HUES64 (cell line): Measurements from ENCODE around the gene SPDYE1.
A peak's percentile ranks its signal among the peaks of the same experiment; 100 is the strongest.
"Not testable (repeated sequence)": the region's sequence is repeated elsewhere in the genome, so short reads cannot be mapped to it uniquely, and the experiment has no call there.

Source experiments
- H3K27ac ChIP-seq: 2 replicates; pipeline ENCODE4 v1.7.0; 2013; ENCODE audit warnings: low read depth, low read length, inconsistent platforms
- H3K27me3 ChIP-seq: 2 replicates; pipeline ENCODE4 v1.6.1; 2013; ENCODE audit warnings: mild to moderate bottlenecking, low read length; ENCODE audit not compliant: insufficient read depth
- H3K36me3 ChIP-seq: 2 replicates; pipeline ENCODE4 v1.6.1; 2013; ENCODE audit warnings: mild to moderate bottlenecking, low read length; ENCODE audit not compliant: insufficient read depth
- H3K4me1 ChIP-seq: 2 replicates; pipeline ENCODE4 v1.6.1; 2013; ENCODE audit warnings: mild to moderate bottlenecking, low read length, moderate library complexity; ENCODE audit not compliant: insufficient read depth
- H3K4me3 ChIP-seq: 2 replicates; pipeline ENCODE4 v1.5.1; 2013; ENCODE audit warnings: mild to moderate bottlenecking, low read length, moderate library complexity
- H3K9ac ChIP-seq: 2 replicates; pipeline ENCODE4 v1.6.1; 2013; ENCODE audit warnings: mild to moderate bottlenecking, low read depth, low read length
- H3K9me3 ChIP-seq: 2 replicates; pipeline ENCODE4 v1.6.1; 2013; ENCODE audit warnings: low read depth, low read length; ENCODE audit not compliant: insufficient read depth
- WGBS: fragments of 150-250, 120-280 bp; methylation state at CpG from one replicate; pipeline ENCODE4 v1.1.7; 2013; ENCODE audit warnings: missing lambda C conversion rate; 5-methylcytosine and 5-hydroxymethylcytosine counted together

SPDYE1 gene

DNA sequence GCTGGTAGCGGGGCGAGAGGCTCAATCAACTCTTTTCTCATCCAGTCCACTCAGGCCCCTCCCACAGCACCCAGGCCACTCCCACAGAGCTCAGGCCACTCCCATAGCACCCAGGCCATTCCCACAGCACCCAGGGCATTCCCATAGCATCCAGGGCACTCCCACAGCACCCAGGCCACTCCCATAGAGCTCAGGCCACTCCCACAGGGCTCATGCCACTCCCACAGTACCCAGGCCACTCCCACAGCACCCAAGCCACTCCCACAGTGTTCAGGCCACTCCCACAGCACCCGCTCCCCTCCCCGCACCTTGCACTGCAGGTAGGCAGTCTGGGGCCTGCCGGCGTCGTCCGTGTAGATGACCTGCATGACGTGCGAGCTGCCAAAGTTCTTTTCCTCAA lies 38.7 kb downstream of the SPDYE1 start:
- H3K9ac ChIP-seq, H3K9me3 ChIP-seq, H3K4me1 ChIP-seq, H3K4me3 ChIP-seq, H3K36me3 ChIP-seq, H3K27ac ChIP-seq: not testable (repeated sequence)
- peaks cover 12% of the 10 kb centered on the region for H3K27me3 ChIP-seq
- WGBS, result 53% methylated on average over 8 of the region's 10 CpGs

DNA sequence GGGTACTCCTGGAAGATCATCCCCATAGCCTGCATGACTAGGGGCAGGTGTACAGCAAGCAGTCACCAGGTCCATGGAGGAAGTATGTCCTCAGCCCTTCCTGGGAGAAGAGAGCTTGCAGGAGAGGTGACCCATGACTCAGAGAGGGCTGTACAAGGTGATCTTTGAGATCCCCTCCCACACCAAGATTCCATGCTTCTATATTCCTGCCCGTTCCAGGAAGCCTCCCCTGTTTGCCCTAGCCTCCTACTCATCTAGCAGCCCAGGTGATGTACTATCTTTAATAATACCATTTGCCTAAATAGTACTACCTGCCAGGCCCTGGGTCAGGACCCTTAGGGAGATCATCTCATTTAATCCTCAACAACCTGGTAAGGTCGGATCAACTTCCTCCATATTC lies 40.3 kb downstream of the SPDYE1 start:
- H3K27ac ChIP-seq, H3K4me3 ChIP-seq, H3K9me3 ChIP-seq, H3K4me1 ChIP-seq, H3K9ac ChIP-seq, H3K36me3 ChIP-seq: not testable (repeated sequence)
- 65% methylated on average over 1 of the region's 2 CpGs for WGBS
- peaks cover 24% of the 10 kb centered on the region for H3K27me3 ChIP-seq

DNA sequence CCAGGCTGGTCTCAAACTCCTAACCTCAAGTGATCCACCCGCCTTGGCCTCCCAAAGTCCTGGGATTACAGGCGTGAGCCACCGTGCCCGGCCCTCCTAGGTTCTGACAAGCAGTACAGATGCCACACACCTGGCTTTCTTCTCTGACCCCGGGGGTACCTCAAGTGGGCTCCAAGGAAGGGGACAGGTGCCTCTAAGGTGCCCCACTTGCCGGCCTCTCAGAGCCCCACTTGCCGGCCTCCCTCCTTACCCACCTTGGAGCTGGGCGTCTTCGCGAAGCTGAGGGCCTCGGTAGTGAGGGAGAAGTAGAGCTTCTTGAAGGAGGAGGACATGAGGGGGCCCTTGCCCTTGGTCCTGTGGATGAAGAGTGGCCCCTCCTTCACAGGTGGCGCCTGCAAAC lies 40.9 kb downstream of the SPDYE1 start:
- H3K9ac ChIP-seq, H3K4me3 ChIP-seq, H3K4me1 ChIP-seq, H3K27ac ChIP-seq, H3K9me3 ChIP-seq, H3K36me3 ChIP-seq: not testable (repeated sequence)
- H3K27me3 ChIP-seq, result peaks cover 24% of the 10 kb centered on the region
- WGBS, result 50% methylated on average over 1 of the region's 12 CpGs

DNA sequence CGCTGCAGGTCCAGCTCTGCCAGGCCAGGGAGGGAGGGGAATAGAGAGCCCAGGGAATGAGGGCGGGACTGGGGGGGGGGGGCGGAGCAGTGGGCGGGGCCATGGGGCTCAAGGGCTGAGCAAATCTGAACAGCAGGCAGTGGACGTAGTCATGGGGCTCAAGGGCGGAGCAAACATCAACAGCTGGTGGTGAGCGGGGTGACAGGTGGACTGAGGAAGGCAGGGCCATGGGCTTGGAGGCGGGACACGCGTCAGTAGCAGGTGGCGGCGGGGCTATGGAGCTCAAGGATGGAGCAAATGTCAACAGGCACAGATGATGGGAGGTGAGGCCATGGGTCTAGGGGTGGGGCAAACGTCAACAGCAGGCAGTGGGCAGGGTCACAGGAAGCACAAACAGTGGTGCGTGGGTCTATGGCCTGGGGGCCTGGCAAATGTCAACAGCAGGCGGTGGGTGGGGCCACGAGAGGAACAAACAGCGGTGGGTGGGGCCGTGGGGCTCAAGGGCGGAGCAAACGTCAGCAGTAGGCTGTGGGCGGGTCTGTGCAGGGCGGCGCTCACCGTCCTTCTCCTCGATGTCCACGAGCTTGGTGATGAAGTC lies 41.4 kb downstream of the SPDYE1 start:
- not testable (repeated sequence) for H3K36me3 ChIP-seq, H3K9me3 ChIP-seq, H3K4me1 ChIP-seq, H3K27ac ChIP-seq, H3K9ac ChIP-seq
- Histone ChIP-seq H3K27me3 (peaks cover 24% of the 10 kb centered on the region), H3K4me3 (0 out of 2 replicates have a peak overlapping the region, but pooled peaks have one; percentile 6)
- 3% methylated on average over 12 of the region's 26 CpGs for WGBS

DNA sequence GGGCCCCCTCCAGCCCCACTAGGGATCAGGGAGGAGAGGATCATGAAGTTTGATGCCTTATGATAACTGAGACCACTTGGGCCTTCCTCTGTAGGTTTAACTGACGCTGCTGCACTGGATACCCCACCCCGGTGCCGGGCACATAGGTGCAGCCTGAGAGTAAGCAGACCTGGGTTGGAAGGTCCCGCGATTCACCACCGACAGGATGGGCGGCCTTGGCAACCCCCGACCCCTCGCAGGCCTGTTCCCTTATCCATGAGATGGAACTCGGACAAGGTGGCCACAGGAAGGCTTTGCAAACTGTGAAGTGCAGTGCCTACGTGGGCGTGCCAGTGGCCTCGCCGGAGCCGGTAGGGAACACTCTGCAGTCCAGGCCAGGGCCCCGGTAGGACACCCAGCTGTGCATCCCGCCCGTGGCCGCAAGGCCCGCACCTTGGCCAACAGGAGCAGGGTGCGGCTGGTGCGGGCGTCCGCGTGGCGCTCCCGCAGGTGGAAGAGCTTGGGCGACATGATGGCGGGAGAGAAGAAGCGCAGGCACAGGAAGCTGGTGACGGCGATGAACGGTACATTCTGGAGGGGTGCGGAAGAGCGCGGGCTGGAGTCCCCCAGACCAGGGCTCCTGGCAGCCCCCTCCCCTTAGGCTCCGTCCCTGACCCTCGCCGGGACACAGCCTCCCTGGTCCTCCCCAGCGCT lies 42.2 kb downstream of the SPDYE1 start:
- H3K9ac ChIP-seq, H3K9me3 ChIP-seq, H3K27ac ChIP-seq, H3K36me3 ChIP-seq, H3K4me1 ChIP-seq: not testable (repeated sequence)
- H3K4me3 ChIP-seq, result peak overlapping the region; percentile 40
- 10% methylated on average over 15 of the region's 40 CpGs for WGBS
- H3K27me3 ChIP-seq, result peaks cover 24% of the 10 kb centered on the region

DNA sequence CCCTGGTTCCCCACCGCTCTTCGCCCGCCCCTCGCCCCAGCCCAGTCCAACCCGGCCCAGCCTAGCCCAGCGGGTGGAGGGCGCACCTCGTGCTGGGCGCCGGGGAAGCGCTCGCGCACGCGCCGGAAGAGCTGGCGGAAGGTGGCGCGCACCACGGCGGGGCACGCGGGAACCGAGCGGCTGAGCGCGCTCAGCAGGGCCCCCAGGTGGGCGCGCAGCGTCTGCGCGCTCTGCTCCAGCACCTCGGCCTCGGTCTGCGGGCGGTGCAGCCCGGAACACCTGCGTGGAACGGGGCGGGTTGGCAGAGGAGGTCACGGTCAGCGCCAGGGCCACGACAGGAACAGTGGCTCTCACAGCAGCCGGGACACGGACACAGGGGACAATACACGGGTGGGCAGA lies 42.8 kb downstream of the SPDYE1 start:
- WGBS, result 2% methylated on average over 46 of the region's 46 CpGs
- H3K27ac ChIP-seq, result not testable (repeated sequence)

DNA sequence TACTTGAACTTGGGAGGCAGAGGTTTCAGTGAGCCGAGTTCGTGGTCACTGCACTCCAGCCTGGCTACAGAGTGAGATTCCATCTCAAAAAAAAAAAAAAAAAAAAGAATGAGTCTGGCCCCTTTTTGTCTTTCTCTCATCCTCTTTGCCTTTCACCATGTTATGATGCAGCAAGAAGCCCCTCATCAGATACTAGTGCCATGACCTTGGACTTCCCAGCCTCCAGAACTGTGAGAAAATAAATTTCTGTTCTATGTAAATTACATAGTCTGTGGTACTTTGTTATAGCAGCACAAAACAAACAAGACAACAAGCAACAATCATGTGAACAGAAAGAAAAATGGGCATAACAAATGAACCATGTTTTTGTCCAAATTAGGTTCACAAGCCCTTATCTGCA lies 44.5 kb downstream of the SPDYE1 start:
- H3K4me1 ChIP-seq, result no peaks in the 10 kb centered on the region; the same call in 1 of the 2 replicates
- peaks cover 10% of the 10 kb centered on the region for H3K36me3 ChIP-seq
- H3K27me3 ChIP-seq, result peaks cover 24% of the 10 kb centered on the region
- no peak overlapping the region for H3K9ac ChIP-seq
- WGBS, result 81% methylated on average over 2 of the region's 2 CpGs
- no peaks in the 10 kb centered on the region for H3K9me3 ChIP-seq
- no peak overlapping the region for H3K27ac ChIP-seq
- no peak overlapping the region for H3K4me3 ChIP-seq

More for the DNA sequence above, 42.8 kb downstream of the SPDYE1 start:
- not testable (repeated sequence) for H3K9me3 ChIP-seq, H3K9ac ChIP-seq, H3K36me3 ChIP-seq, H3K4me1 ChIP-seq
- Histone ChIP-seq H3K27me3 (peaks cover 24% of the 10 kb centered on the region), H3K4me3 (peak overlapping the region; percentile 40)

DNA sequence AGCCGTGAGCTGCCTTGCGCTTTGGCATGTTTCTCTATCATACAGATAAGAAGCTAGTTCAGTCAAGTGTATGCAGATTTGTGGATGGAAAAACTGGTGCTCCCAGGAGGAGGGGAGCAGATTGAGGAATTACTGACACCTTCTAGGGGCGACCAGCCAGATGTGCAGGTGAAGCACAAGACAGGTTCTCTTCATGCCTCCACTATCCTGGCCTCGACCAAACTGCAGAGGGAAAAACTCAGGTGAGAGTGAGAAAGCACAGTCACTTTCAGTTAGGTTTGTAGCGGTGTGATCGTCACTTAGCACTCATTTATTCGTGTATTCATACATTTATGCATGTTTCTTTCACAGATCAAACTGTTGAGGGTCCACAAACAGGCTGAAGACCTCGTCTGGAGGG lies 46.2 kb downstream of the SPDYE1 start:
- Histone ChIP-seq H3K4me1 (no peaks in the 10 kb centered on the region; the same call in 1 of the 2 replicates), H3K27ac (no peak overlapping the region), H3K27me3 (peaks cover 24% of the 10 kb centered on the region), H3K4me3 (peak overlapping the region; percentile 77), H3K36me3 (peaks cover 12% of the 10 kb centered on the region), H3K9ac (peak overlapping the region; percentile 64), H3K9me3 (no peaks in the 10 kb centered on the region)
- 38% methylated on average over 8 of the region's 8 CpGs for WGBS

DNA sequence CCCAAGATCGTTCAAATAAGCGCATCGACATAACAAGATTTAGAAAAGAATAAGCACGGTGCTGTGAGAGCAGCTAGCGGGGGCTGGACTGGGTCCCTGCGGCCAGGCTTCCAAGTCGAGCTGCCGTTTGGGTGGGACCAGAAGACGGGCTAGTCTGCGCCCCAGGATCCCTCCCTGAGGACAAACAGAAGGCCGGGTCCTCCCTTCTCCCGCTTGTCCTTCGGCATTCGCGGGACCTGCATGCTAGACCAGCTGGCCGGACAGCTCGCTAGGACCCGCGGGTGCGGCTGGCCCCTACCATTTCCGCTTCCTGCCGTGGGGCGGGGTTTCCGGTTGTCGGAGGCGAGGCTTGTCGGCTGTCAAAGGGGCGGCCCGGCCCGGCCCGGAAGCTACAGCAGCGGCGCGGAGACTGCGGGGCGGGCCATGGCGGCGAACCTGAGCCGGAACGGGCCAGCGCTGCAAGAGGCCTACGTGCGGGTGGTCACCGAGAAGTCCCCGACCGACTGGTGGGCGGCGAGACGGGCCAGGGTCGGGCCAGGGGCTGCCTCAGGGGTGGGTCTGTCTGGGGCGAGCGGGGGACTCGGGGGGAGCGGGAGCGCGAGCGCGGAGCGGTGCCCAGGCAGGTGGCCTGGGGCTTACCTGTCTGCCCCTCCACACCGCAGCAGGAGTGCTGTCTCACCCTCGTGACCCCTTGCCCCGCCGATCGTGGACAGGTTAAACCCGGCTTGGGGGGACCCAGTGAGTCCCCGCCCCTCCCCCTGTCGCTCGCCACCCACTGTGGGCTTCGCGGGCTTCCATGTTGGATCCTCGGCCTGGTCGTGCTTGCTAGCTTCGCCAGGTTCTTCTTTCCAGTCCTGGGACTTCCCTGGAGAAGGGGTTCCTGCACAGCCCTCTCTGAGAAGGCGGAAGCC lies 46.9 kb downstream of the SPDYE1 start, which contains the start of gene DBNL:
Gene DBNL, plus strand, starts transcription at position 388 of the 911 bp plus-strand sequence. Its CDS starts 36 bp downstream, at position 424.
- Histone ChIP-seq H3K27me3 (peaks cover 24% of the 10 kb centered on the region), H3K36me3 (peaks cover 15% of the 10 kb centered on the region), H3K4me3 (peak within 1 kb of the TSS; percentile 77), H3K9me3 (no peaks in the 10 kb centered on the region), H3K4me1 (no peaks in the 10 kb centered on the region; the same call in 1 of the 2 replicates), H3K9ac (peak within 1 kb of the TSS; percentile 84), H3K27ac (0 out of 2 replicates have a peak within 1 kb of the TSS, but pooled peaks have one; percentile 31)
- WGBS, result under 1% methylated on average over 74 of the region's 74 CpGs

DNA sequence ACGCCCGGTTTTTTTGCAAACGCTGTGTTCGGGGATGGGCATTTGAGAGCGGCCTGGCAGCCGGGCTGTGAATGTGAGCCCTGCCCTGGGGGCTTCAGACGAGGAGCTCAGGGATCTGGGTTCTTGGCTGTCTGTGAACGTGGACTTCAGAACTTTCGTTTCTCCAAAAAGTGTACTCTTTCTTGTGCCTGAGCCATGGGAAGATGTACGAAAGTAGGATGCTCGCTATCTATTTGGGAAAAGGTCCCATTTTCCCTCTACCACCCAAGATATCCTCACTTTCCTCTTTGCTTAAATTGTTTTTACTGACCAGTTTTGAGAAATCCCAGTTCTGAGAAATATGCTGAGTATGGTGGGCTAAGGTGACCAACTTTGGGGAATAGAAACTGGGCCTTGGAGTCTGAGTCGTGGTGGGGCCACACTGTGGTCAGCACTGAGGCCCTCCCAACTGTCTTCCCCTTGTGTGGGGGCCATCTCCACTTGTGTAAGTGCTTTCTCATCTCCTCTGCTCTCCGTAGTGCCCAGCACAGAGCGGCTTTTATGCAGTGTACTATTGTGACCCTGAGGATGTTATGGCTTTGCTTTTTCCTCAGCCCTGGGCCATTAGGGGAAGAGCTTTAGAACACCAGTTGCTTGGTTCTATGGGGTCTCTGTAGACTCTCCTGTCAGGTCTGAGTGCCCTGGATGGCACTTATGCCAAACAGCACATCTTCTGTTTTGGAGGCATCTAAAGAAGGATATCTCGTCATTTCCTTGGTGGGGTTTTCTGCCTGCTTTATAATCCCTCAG lies 47.7 kb downstream of the SPDYE1 start:
- Histone ChIP-seq H3K27me3 (peaks cover 18% of the 10 kb centered on the region), H3K9ac (peak overlapping the region; percentile 84), H3K27ac (0 out of 2 replicates have a peak overlapping the region, but pooled peaks have one; percentile 31), H3K36me3 (peaks cover 23% of the 10 kb centered on the region), H3K4me1 (no peaks in the 10 kb centered on the region; the same call in 1 of the 2 replicates), H3K9me3 (no peaks in the 10 kb centered on the region), H3K4me3 (peak overlapping the region; percentile 77)
- WGBS, result 31% methylated on average over 15 of the region's 15 CpGs
